Stimulated activated CD8-positive, alpha-beta memory T cell treated with anti-CD3 and anti-CD28 coated beads, Interleukin-7, amount 100 ng/mL, for 48 hours (primary cell): ENCODE measurements around the gene SIM1.

ENCODE experiments used
- DNase-seq, 2 donors: peaks; one replicate each; pipeline ENCODE4 v3.0.0-alpha.2; 2020; ENCODE audit warnings: low read depth in 1 of 2; ENCODE audit errors: extremely low read depth in 1 of 2

The SIM1 gene

GRCh38 chr6:100456908-100457235, 7.8 kb downstream of the SIM1 start:
- DNase-seq = no peak

- no peak for DNase-seq
Observed at GRCh38 chr6:100456141-100456907, 8.4 kb downstream of the SIM1 start.

- DNase-seq = no peak
Observed at GRCh38 chr6:100455230-100456124, 9.2 kb downstream of the SIM1 start.

GRCh38 chr6:100454551-100455229, 10.0 kb downstream of the SIM1 start:
- DNase-seq = no peak

- DNase-seq = no peak
Observed at GRCh38 chr6:100453701-100454521, 10.8 kb downstream of the SIM1 start.

GRCh38 chr6:100452998-100453397, 11.7 kb downstream of the SIM1 start:
- DNase-seq = no peak

- no peak for DNase-seq
Observed at GRCh38 chr6:100451577-100451976, 13.1 kb downstream of the SIM1 start.

GRCh38 chr6:100449239-100449691, 15.5 kb downstream of the SIM1 start:
- no peak for DNase-seq

GRCh38 chr6:100447900-100448748, 16.6 kb downstream of the SIM1 start:
- no peak for DNase-seq

- DNase-seq = no peak
Observed at GRCh38 chr6:100447081-100447899, 17.4 kb downstream of the SIM1 start.

- DNase-seq = no peak
Observed at GRCh38 chr6:100446115-100447080, 18.3 kb downstream of the SIM1 start.

- DNase-seq = no peak
Observed at GRCh38 chr6:100445512-100445911, 19.2 kb downstream of the SIM1 start.

GRCh38 chr6:100440935-100441334, 23.8 kb downstream of the SIM1 start:
- no peak for DNase-seq

GRCh38 chr6:100435299-100435698, 29.4 kb downstream of the SIM1 start:
- DNase-seq = no peak

GRCh38 chr6:100433726-100434435, 30.8 kb downstream of the SIM1 start:
- no peak for DNase-seq

GRCh38 chr6:100432136-100432535, 32.6 kb downstream of the SIM1 start:
- no peak for DNase-seq

GRCh38 chr6:100430962-100431361, 33.8 kb downstream of the SIM1 start:
- no peak for DNase-seq
